Neural crest cell (in vitro differentiated cells): ENCODE data around the gene UBE3B. TPM values are rescaled to one million over a fixed set of nuclear protein-coding genes. Genes with fewer than 3 reads are reported as not detected.

Source experiments
- DNase-seq: peaks from one replicate; pipeline ENCODE4 v3.0.0; 2021; ENCODE audit warnings: low read depth, mixed read lengths, low spot score
- H3K27ac Mint-ChIP-seq: one replicate; pipeline ENCODE4 v1.8.0; 2021; ENCODE audit warnings: mild to moderate bottlenecking, mixed read lengths; ENCODE audit not compliant: unreplicated experiment
- H3K27me3 Mint-ChIP-seq: 2 replicates; pipeline ENCODE4 v1.8.0; 2021; ENCODE audit warnings: low read depth, mild to moderate bottlenecking, mixed read lengths
- H3K36me3 Mint-ChIP-seq: 2 replicates; pipeline ENCODE4 v1.8.0; 2021; ENCODE audit warnings: low read depth, mild to moderate bottlenecking, mixed read lengths
- H3K4me1 Mint-ChIP-seq: 2 replicates; pipeline ENCODE4 v1.8.0; 2021; ENCODE audit warnings: mixed read lengths
- H3K4me3 Mint-ChIP-seq: one replicate; pipeline ENCODE4 v1.8.0; 2021; ENCODE audit warnings: mild to moderate bottlenecking, mixed read lengths
- H3K9me3 Mint-ChIP-seq: 2 replicates; pipeline ENCODE4 v1.8.0; 2021; ENCODE audit warnings: mixed read lengths
- CTCF ChIP-seq: fragments of 200-600 bp; sonication (generic); conservative IDR thresholded peaks from 2 replicates; pipeline ENCODE4 v1.5.0; 2021; ENCODE audit warnings: antibody characterized with exemption, mild to moderate bottlenecking
- total RNA-seq: library from RNA; stranded (reverse); gene quantifications from 2 replicates; pipeline ENCODE4 v1.2.1, GENCODE V29; 2021

Gene UBE3B
- total RNA-seq, 1 donor from 2014 or later = 35.9 TPM

DNA sequence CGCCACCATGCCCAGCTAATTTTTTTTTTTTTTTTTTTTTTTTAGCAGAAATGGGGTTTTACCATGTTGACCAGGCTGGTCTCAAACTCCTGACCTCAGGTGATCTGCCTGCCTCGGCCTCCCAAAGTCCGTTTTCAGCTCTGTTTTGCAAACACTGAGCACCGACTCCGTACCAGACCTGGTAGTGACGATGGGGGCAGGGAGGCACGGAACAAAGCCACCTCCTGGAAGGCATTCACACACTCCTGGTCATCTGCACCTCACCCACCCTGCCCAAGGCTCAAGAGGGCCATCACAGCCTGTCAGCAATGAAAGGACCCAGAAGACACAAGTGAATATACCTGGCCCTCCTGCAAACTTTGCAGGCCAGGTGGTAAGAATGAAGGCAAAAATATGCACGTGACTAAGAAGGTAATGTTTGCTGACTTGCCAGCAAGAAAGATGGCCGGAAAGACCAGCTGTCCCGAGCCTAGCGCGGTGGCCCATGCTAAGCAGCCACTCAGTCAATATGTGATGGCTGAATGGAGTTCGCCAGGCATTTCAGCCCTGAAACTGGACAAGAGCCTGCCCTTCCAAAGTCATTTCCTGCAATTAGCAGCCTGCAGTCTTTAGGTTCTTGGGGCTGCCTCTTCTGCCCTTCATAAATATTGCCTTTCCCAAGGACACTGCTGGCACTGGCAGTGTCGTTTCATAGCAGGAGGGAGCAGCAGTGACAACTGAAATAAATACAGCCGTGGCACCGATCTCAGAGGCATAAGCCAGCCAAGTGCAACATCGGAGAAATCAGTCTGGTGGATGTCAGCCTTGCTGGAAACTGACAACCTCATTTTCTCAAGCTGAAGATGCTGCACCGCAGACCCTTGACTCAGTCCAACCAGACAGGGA, 78.2 kb downstream of the UBE3B start:
- peaks cover 5% of the 10 kb centered on the region for H3K27me3 Mint-ChIP-seq
- no peak for TF ChIP-seq CTCF
- no peak overlapping the region for H3K4me3 Mint-ChIP-seq
- no peaks in the 10 kb centered on the region for H3K36me3 Mint-ChIP-seq
- peaks cover 11% of the 10 kb centered on the region for H3K4me1 Mint-ChIP-seq
- H3K27ac Mint-ChIP-seq = no peak overlapping the region
- DNase-seq = no peak
- H3K9me3 Mint-ChIP-seq = no peaks in the 10 kb centered on the region

- no peak for TF ChIP-seq CTCF
- Mint-ChIP-seq H3K4me3 (no peak overlapping the region), H3K9me3 (no peaks in the 10 kb centered on the region), H3K4me1 (peaks cover 11% of the 10 kb centered on the region), H3K36me3 (no peaks in the 10 kb centered on the region), H3K27ac (no peak overlapping the region), H3K27me3 (peaks cover 5% of the 10 kb centered on the region)
- DNase-seq = no peak
Observed at GRCh38 chr12:109557200-109557599, 79.8 kb downstream of the UBE3B start.

- Mint-ChIP-seq H3K27ac (no peak overlapping the region), H3K36me3 (no peaks in the 10 kb centered on the region), H3K9me3 (no peaks in the 10 kb centered on the region), H3K4me3 (no peak overlapping the region), H3K27me3 (peaks cover 3% of the 10 kb centered on the region), H3K4me1 (peaks cover 11% of the 10 kb centered on the region)
- no peak for DNase-seq
- TF ChIP-seq CTCF = no peak
Observed at GRCh38 chr12:109557805-109558204, 80.4 kb downstream of the UBE3B start.

- H3K4me3 Mint-ChIP-seq = peak overlapping the region; percentile 7
- peak overlapping the region; percentile 81 for H3K27ac Mint-ChIP-seq
- TF ChIP-seq CTCF = no peak
Observed at GRCh38 chr12:109558374-109559199, 81.2 kb downstream of the UBE3B start.

GRCh38 chr12:109559200-109559505, 81.7 kb downstream of the UBE3B start:
- no peak for TF ChIP-seq CTCF
- peaks cover 11% of the 10 kb centered on the region for H3K4me1 Mint-ChIP-seq
- no peaks in the 10 kb centered on the region for H3K9me3 Mint-ChIP-seq
- no peak overlapping the region for H3K27ac Mint-ChIP-seq
- DNase-seq = no peak
- H3K36me3 Mint-ChIP-seq = no peaks in the 10 kb centered on the region
- H3K4me3 Mint-ChIP-seq = no peak overlapping the region
- H3K27me3 Mint-ChIP-seq = no peaks in the 10 kb centered on the region

More at GRCh38 chr12:109558374-109559199, 81.2 kb downstream of the UBE3B start:
- Mint-ChIP-seq H3K27me3 (no peaks in the 10 kb centered on the region), H3K4me1 (peaks cover 11% of the 10 kb centered on the region), H3K9me3 (no peaks in the 10 kb centered on the region), H3K36me3 (no peaks in the 10 kb centered on the region)
- no peak for DNase-seq
